ENCODE measurements around the gene SERPINA4. TPM values are rescaled to one million over a fixed set of nuclear protein-coding genes. Genes with fewer than 3 reads are reported as not detected.

SERPINA4 gene
- total and polyA plus RNA-seq, 2 of the 13 experiments (the other 11 are each of a cell fraction or from before 2014, with no cell fraction given): 39.1 to 57.8 TPM

- Histone ChIP-seq H4K20me1 (ENCODE audit: insufficient read depth, low read length) (no peaks in the 10 kb centered on the region), H3K9ac (ENCODE audit: insufficient read depth, low read depth, low read length) (no peak overlapping the region), H3K36me3 (replicated peaks in 1 of 2; ENCODE audit: control insufficient read depth in 1 of 2, insufficient read depth in 2 of 2, low read length in 2 of 2) (no peaks in the 10 kb centered on the region), H3K79me2 (ENCODE audit: insufficient read depth, low read length) (no peaks in the 10 kb centered on the region), H3K27me3 (ENCODE audit: control insufficient read depth in 1 of 2, insufficient read depth in 2 of 2, low read length in 2 of 2) (no peaks in the 10 kb centered on the region), H3K4me3 (replicated peaks in 1 of 3; ENCODE audit: insufficient read depth in 1 of 3, low read depth in 2 of 3, low read length in 3 of 3) (no peak overlapping the region), H3K4me2 (ENCODE audit: low read depth, low read length) (no peak overlapping the region), H3K4me1 (ENCODE audit: insufficient read depth, low read length) (peaks cover 35% of the 10 kb centered on the region), H3K9me3 (ENCODE audit: low read length) (peaks cover 29% of the 10 kb centered on the region), H2AFZ (ENCODE audit: low read length) (no peak overlapping the region), H3K27ac (ENCODE audit: extremely low read length, insufficient read depth, low read length) (no peak overlapping the region)
- ATAC-seq (no peak), FAIRE-seq (no peak), DNase-seq (ENCODE audit: low spot score) (no peak)
- ChIA-PET POLR2A (no interaction called here), CTCF (ENCODE audit: low intra/inter-chr PET ratio, low total read pairs) (no interaction called here)
- BruUV-seq (replicated peaks): no TSS peak
- 93% methylated on average over 9 of the region's 9 CpGs for WGBS (ENCODE audit: low lambda C conversion rate)
- in situ Hi-C loops (cut with HindIII; ENCODE audit: extremely low pct_ligation_motif_present, low pct_unique_long_range_greater_than_20kb): no loop called here
- intact Hi-C loops (cut with micrococcal nuclease; ENCODE audit: unreplicated experiment): no loop called here
- no peak for TF ChIP-seq PHF8 (CRISPR knock-in tag; IDR thresholded peaks at IDR 0.05)
- TF ChIP-seq ZIK1 (CRISPR knock-in tag; IDR thresholded peaks at IDR 0.05; ENCODE audit: borderline replicate concordance, low read depth): no peak
- TF ChIP-seq TFAP4 (IDR thresholded peaks at IDR 0.05; ENCODE audit: borderline replicate concordance, low read depth): no peak
- TF ChIP-seq KIAA2018 (CRISPR knock-in tag; IDR thresholded peaks at IDR 0.05; ENCODE audit: borderline replicate concordance): no peak
- no peak for TF ChIP-seq ZNF781 (CRISPR knock-in tag; IDR thresholded peaks at IDR 0.05; ENCODE audit: borderline replicate concordance, not compliant biosample characterization)
- TF ChIP-seq TRIM24 (CRISPR knock-in tag; IDR thresholded peaks at IDR 0.05): no peak
- TF ChIP-seq E2F2 (CRISPR knock-in tag; IDR thresholded peaks at IDR 0.05; ENCODE audit: borderline replicate concordance): no peak
- TF ChIP-seq CHD2 (IDR thresholded peaks at IDR 0.05; ENCODE audit: low read depth, low read length): no peak
- TF ChIP-seq HBP1 (CRISPR knock-in tag; IDR thresholded peaks at IDR 0.05; ENCODE audit: low read depth): no peak
- TF ChIP-seq SIN3B (IDR thresholded peaks at IDR 0.05; ENCODE audit: low read length): no peak
- TF ChIP-seq HIC2 (CRISPR knock-in tag; IDR thresholded peaks at IDR 0.05; ENCODE audit: low read depth): no peak
These were observed 5.3 kb upstream of the SERPINA4 start for GRCh38 chr14:94555991-94556390.

Data from HepG2 (cell line).